ENCODE results near the gene GBX2. TPM values are rescaled to one million over a fixed set of nuclear protein-coding genes. Genes with fewer than 3 reads are reported as not detected.

The GBX2 gene
- total RNA-seq, 2 donors from 2014 or later, result not detected

DNA sequence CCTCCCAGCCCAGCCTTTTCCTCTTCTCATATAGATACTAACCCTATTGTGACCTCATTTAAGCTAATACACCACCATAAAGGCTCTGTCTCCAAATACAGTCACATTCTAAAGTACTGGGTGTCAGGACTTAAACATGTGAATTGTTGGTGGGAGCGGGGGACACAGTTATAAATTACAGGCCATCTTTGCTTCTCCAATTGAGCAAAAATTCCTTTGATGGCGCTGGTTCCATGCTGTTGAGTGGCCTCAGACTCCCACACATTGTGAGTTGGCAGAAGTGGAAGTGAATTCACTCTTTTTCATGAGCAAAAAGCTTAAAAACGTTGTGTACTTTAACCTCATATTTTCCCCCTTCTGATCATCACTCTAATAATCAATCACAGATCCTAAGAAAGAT is 46.0 kb downstream of the GBX2 start:
- ATAC-seq (replicated peaks in 1 of 2) (no peak), DNase-seq (no peak)
- H3K9me3 Mint-ChIP-seq, result no peaks in the 10 kb centered on the region
- no peaks in the 10 kb centered on the region for H3K4me1 Mint-ChIP-seq (ENCODE audit: low read depth)
- H3K36me3 Mint-ChIP-seq (ENCODE audit: insufficient read depth in 2 of 2), result no peaks in the 10 kb centered on the region
- H3K27me3 Mint-ChIP-seq (ENCODE audit: low read depth), result peaks cover 13% of the 10 kb centered on the region
- H3K27ac Mint-ChIP-seq, result no peak overlapping the region
- no peak overlapping the region for H3K4me3 Mint-ChIP-seq

DNA sequence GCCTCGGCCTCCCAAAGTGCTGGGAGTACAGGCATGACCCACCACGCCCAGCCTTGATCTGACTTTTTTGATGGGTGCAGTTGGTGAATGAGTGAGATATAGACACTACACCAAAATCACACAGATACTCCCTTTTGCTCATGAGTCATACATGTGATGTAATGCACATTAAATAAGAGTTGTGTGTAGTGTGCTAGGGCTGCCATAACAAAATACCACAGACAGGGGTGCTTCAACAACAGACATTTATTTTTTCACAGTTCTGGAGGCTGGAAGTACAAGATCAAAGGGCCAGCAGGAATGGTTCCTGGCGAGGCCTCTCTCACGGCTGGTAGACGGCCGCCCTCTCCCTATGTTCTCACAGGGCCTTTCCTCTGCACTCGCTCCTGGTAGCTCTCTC is 46.6 kb downstream of the GBX2 start:
- Mint-ChIP-seq H3K9me3 (no peaks in the 10 kb centered on the region), H3K36me3 (ENCODE audit: insufficient read depth in 2 of 2) (no peaks in the 10 kb centered on the region), H3K27me3 (ENCODE audit: low read depth) (peaks cover 17% of the 10 kb centered on the region), H3K4me3 (no peak overlapping the region), H3K27ac (no peak overlapping the region), H3K4me1 (ENCODE audit: low read depth) (no peaks in the 10 kb centered on the region)
- ATAC-seq (replicated peaks in 1 of 2) (no peak), DNase-seq (no peak)

DNA sequence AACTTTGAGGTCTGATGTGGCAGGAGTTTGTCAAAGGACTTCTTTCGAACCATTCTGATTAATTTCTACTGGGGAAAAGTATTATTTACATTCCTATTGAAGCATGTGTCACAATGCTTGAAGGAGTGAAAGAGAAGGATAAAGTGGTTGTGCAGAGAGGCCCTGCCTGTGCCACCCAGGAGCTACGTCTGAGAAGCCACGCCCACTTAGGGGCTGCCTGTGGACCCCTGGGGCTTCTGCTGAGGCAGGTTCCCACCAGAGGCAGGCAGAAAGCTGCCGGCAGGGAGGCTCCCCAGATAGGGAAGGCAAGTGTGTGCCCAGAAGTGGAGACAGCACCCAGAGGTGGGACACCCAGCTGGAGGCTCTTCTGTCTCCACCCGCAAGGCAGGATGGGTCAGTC is 47.4 kb downstream of the GBX2 start:
- Mint-ChIP-seq H3K4me1 (ENCODE audit: low read depth) (no peaks in the 10 kb centered on the region), H3K4me3 (no peak overlapping the region), H3K27ac (no peak overlapping the region), H3K27me3 (ENCODE audit: low read depth) (peaks cover 17% of the 10 kb centered on the region), H3K36me3 (ENCODE audit: insufficient read depth in 2 of 2) (no peaks in the 10 kb centered on the region), H3K9me3 (no peaks in the 10 kb centered on the region)
- ATAC-seq (replicated peaks in 1 of 2), result no peak
- DNase-seq, result no peak

DNA sequence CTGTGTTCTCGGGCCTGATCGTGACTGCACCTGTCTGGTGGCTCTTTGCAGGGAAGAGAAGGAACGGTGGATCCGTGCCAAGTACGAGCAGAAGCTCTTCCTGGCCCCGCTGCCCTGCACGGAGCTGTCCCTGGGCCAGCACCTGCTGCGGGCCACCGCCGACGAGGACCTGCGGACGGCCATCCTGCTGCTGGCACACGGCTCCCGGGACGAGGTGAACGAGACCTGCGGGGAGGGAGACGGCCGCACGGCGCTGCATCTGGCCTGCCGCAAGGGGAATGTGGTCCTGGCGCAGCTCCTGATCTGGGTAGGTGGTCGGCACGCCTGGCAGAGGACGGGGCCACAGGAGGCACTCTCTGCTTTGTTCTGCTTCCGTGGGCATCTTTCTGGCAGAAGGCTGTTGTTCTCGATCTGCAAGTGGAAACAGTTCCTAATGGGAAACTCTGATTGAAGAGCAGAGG is 48.0 kb downstream of the GBX2 start:
- Mint-ChIP-seq H3K9me3 (no peaks in the 10 kb centered on the region), H3K36me3 (ENCODE audit: insufficient read depth in 2 of 2) (no peaks in the 10 kb centered on the region), H3K27ac (no peak overlapping the region), H3K27me3 (ENCODE audit: low read depth) (peaks cover 17% of the 10 kb centered on the region), H3K4me3 (no peak overlapping the region), H3K4me1 (ENCODE audit: low read depth) (no peaks in the 10 kb centered on the region)
- DNase-seq (no peak), ATAC-seq (replicated peaks in 1 of 2) (no peak)

DNA sequence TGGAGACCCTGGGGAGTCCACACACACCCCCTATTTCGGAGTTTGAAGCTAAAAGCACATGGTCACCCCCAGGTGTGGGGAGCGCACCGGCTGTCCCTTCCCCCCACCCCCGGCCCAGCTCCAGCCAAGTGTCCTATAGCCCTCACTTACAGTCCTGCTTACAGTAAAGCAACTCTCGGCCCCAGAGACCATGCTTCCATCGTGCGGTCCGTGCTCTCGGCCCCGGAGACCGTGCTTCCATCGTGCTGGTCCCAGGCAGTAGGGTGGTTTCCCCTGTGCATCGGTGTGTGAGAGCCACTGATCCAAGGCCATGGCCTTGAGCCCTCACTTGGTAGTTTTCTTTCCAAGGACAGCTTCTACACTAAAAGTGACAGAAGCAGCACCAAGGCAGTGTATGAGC is 48.7 kb downstream of the GBX2 start:
- Mint-ChIP-seq H3K4me1 (ENCODE audit: low read depth) (no peaks in the 10 kb centered on the region), H3K27me3 (ENCODE audit: low read depth) (peaks cover 17% of the 10 kb centered on the region), H3K27ac (no peak overlapping the region), H3K4me3 (no peak overlapping the region), H3K36me3 (ENCODE audit: insufficient read depth in 2 of 2) (no peaks in the 10 kb centered on the region), H3K9me3 (no peaks in the 10 kb centered on the region)
- DNase-seq (no peak), ATAC-seq (replicated peaks in 1 of 2) (no peak)

GRCh38 chr2:236119003-236119402 is 49.2 kb downstream of the GBX2 start:
- Mint-ChIP-seq H3K36me3 (ENCODE audit: insufficient read depth in 2 of 2) (no peaks in the 10 kb centered on the region), H3K4me1 (ENCODE audit: low read depth) (no peaks in the 10 kb centered on the region), H3K9me3 (no peaks in the 10 kb centered on the region), H3K4me3 (no peak overlapping the region), H3K27ac (no peak overlapping the region), H3K27me3 (ENCODE audit: low read depth) (peaks cover 17% of the 10 kb centered on the region)
- ATAC-seq (replicated peaks in 1 of 2), result no peak
- DNase-seq, result no peak

- Mint-ChIP-seq H3K4me1 (ENCODE audit: low read depth) (no peaks in the 10 kb centered on the region), H3K27me3 (ENCODE audit: low read depth) (peaks cover 17% of the 10 kb centered on the region), H3K27ac (no peak overlapping the region), H3K9me3 (no peaks in the 10 kb centered on the region), H3K36me3 (ENCODE audit: insufficient read depth in 2 of 2) (no peaks in the 10 kb centered on the region), H3K4me3 (no peak overlapping the region)
- ATAC-seq (replicated peaks in 1 of 2) (no peak), DNase-seq (no peak)
Measured at GRCh38 chr2:236117861-236118269, 50.3 kb downstream of the GBX2 start.

DNA sequence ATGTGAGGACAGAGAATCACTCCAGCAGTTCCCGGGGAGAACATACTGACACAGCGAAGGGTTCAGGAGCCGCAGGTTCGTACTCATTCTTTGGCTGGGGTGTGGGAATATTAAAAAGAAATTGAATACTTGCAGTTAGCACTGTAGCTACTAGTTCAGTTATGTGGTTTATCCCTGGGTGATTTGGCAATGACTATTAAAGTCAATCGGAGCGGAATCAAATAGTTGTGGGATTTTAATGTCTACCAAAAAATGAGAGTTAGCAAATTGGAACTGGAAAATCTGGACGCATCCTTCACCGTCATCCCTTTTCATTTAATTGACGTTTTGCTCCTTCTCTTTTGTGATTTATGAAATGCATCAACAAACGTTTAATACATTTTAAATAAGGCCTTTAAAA is 50.8 kb downstream of the GBX2 start:
- no peaks in the 10 kb centered on the region for H3K36me3 Mint-ChIP-seq (ENCODE audit: insufficient read depth in 2 of 2)
- H3K4me1 Mint-ChIP-seq (ENCODE audit: low read depth), result no peaks in the 10 kb centered on the region
- ATAC-seq (replicated peaks in 1 of 2), result no peak
- no peak overlapping the region for H3K27ac Mint-ChIP-seq
- H3K4me3 Mint-ChIP-seq, result no peak overlapping the region
- no peak for DNase-seq
- H3K27me3 Mint-ChIP-seq (ENCODE audit: low read depth), result peaks cover 17% of the 10 kb centered on the region
- H3K9me3 Mint-ChIP-seq, result no peaks in the 10 kb centered on the region

Other genes starting within 250 kb of the GBX2 start
- gene ASB18, start 96.0 kb upstream of the GBX2 start, total RNA-seq, result not detected

All from activated T-cell treated with anti-CD3 and anti-CD28 coated beads, Interleukin-2, amount 50 U/mL, for 72 hours (primary cell).